OCI-LY3 (cell line): ENCODE results near the gene L3MBTL4.

Experiments
- CTCF ChIP-seq: fragments of 200-600, 300-600 bp; sonication (generic); IDR thresholded peaks from 2 replicates; pipeline ENCODE4 v1.5.1; 2014; ENCODE audit warnings: antibody characterized with exemption, low read length, low read depth
- EZH2phosphoT487 ChIP-seq: fragments of 200-600 bp; shearing (Covaris generic); IDR thresholded peaks from 2 replicates; pipeline ENCODE4 v1.6.1; 2018; ENCODE audit warnings: antibody characterized with exemption, mixed run types, low read depth

GRCh38 chr18:6352275-6352674 lies 62.4 kb downstream of the L3MBTL4 start:
- TF ChIP-seq CTCF (no peak), EZH2phosphoT487 (no peak)
